ENCODE measurements around the gene MIP. TPM values are rescaled to one million over a fixed set of nuclear protein-coding genes. Genes with fewer than 3 reads are reported as not detected.
"Not testable (repeated sequence)": the region's sequence is repeated elsewhere in the genome, so short reads cannot be mapped to it uniquely, and the experiment has no call there.

MIP gene
- total and polyA plus RNA-seq, 2 of the 13 experiments (the other 11 are each of a cell fraction or from before 2014, with no cell fraction given): not detected

- CTCF ChIA-PET (ENCODE audit: low intra/inter-chr PET ratio, low total read pairs); in situ Hi-C loops (cut with HindIII; ENCODE audit: extremely low pct_ligation_motif_present, low pct_unique_long_range_greater_than_20kb); H3K4me1 ChIP-seq (ENCODE audit: insufficient read depth, low read length); H3K27me3 ChIP-seq (ENCODE audit: control insufficient read depth in 1 of 2, insufficient read depth in 2 of 2, low read length in 2 of 2); H3K4me2 ChIP-seq (ENCODE audit: low read depth, low read length); ATAC-seq; H3K27ac ChIP-seq (ENCODE audit: extremely low read length, insufficient read depth, low read length); H4K20me1 ChIP-seq (ENCODE audit: insufficient read depth, low read length); H2AFZ ChIP-seq (ENCODE audit: low read length); POLR2A ChIA-PET; BruUV-seq (replicated peaks); FAIRE-seq; H3K4me3 ChIP-seq (replicated peaks in 1 of 3; ENCODE audit: insufficient read depth in 1 of 3, low read depth in 2 of 3, low read length in 3 of 3); H3K9ac ChIP-seq (ENCODE audit: insufficient read depth, low read depth, low read length); H3K9me3 ChIP-seq (ENCODE audit: low read length); DNase-seq (ENCODE audit: low spot score); intact Hi-C loops (cut with micrococcal nuclease; ENCODE audit: unreplicated experiment); H3K79me2 ChIP-seq (ENCODE audit: insufficient read depth, low read length); H3K36me3 ChIP-seq (replicated peaks in 1 of 2; ENCODE audit: control insufficient read depth in 1 of 2, insufficient read depth in 2 of 2, low read length in 2 of 2): not testable (repeated sequence)
- WGBS (ENCODE audit: low lambda C conversion rate): 39% methylated on average over 14 of the region's 14 CpGs
- TF ChIP-seq ZNF331 (CRISPR knock-in tag; IDR thresholded peaks at IDR 0.05): peak; percentile 35; the same call in 1 of the 2 replicates
Observed at GRCh38 chr12:56498126-56498902, 43.9 kb upstream of the MIP start.

GRCh38 chr12:56496704-56497103 lies 42.2 kb upstream of the MIP start:
- H3K79me2 ChIP-seq (ENCODE audit: insufficient read depth, low read length); H3K4me1 ChIP-seq (ENCODE audit: insufficient read depth, low read length); H2AFZ ChIP-seq (ENCODE audit: low read length); H3K36me3 ChIP-seq (replicated peaks in 1 of 2; ENCODE audit: control insufficient read depth in 1 of 2, insufficient read depth in 2 of 2, low read length in 2 of 2); H3K9me3 ChIP-seq (ENCODE audit: low read length); in situ Hi-C loops (cut with HindIII; ENCODE audit: extremely low pct_ligation_motif_present, low pct_unique_long_range_greater_than_20kb); intact Hi-C loops (cut with micrococcal nuclease; ENCODE audit: unreplicated experiment); CTCF ChIA-PET (ENCODE audit: low intra/inter-chr PET ratio, low total read pairs); H3K9ac ChIP-seq (ENCODE audit: insufficient read depth, low read depth, low read length); DNase-seq (ENCODE audit: low spot score); H3K27me3 ChIP-seq (ENCODE audit: control insufficient read depth in 1 of 2, insufficient read depth in 2 of 2, low read length in 2 of 2); BruUV-seq (replicated peaks); H3K27ac ChIP-seq (ENCODE audit: extremely low read length, insufficient read depth, low read length); H4K20me1 ChIP-seq (ENCODE audit: insufficient read depth, low read length); FAIRE-seq; ATAC-seq: not testable (repeated sequence)
- H3K4me2 ChIP-seq (ENCODE audit: low read depth, low read length): peak overlapping the region; percentile 65
- TF ChIP-seq CTCF (CRISPR knock-in tag; IDR thresholded peaks at IDR 0.05) (peak; percentile 40), STAG1 (CRISPR knock-in tag; IDR thresholded peaks at IDR 0.05) (peak; percentile 35)
- under 1% methylated on average over 12 of the region's 17 CpGs for WGBS (ENCODE audit: low lambda C conversion rate)
- POLR2A ChIA-PET: interaction anchor here (0.7 kb wide), 1 partner anchor 12 kb away, joined by 3 read pairs; no protein-coding TSS in a partner anchor
- H3K4me3 ChIP-seq (replicated peaks in 1 of 3; ENCODE audit: insufficient read depth in 1 of 3, low read depth in 2 of 3, low read length in 3 of 3): peak overlapping the region in 2 of 3 experiments; percentile 35 to 40; a peak in 2 of 6 replicates

- H3K9ac ChIP-seq (ENCODE audit: insufficient read depth, low read depth, low read length); H4K20me1 ChIP-seq (ENCODE audit: insufficient read depth, low read length); H2AFZ ChIP-seq (ENCODE audit: low read length); H3K79me2 ChIP-seq (ENCODE audit: insufficient read depth, low read length); POLR2A ChIA-PET; intact Hi-C loops (cut with micrococcal nuclease; ENCODE audit: unreplicated experiment); H3K27ac ChIP-seq (ENCODE audit: extremely low read length, insufficient read depth, low read length); H3K36me3 ChIP-seq (replicated peaks in 1 of 2; ENCODE audit: control insufficient read depth in 1 of 2, insufficient read depth in 2 of 2, low read length in 2 of 2); ATAC-seq; DNase-seq (ENCODE audit: low spot score); H3K9me3 ChIP-seq (ENCODE audit: low read length); FAIRE-seq; H3K4me2 ChIP-seq (ENCODE audit: low read depth, low read length); in situ Hi-C loops (cut with HindIII; ENCODE audit: extremely low pct_ligation_motif_present, low pct_unique_long_range_greater_than_20kb); H3K4me3 ChIP-seq (replicated peaks in 1 of 3; ENCODE audit: insufficient read depth in 1 of 3, low read depth in 2 of 3, low read length in 3 of 3); H3K27me3 ChIP-seq (ENCODE audit: control insufficient read depth in 1 of 2, insufficient read depth in 2 of 2, low read length in 2 of 2); BruUV-seq (replicated peaks); CTCF ChIA-PET (ENCODE audit: low intra/inter-chr PET ratio, low total read pairs): not testable (repeated sequence)
- WGBS (ENCODE audit: low lambda C conversion rate): no CpG with 5 or more reads among the region's 27 CpGs
- peaks cover 12% of the 10 kb centered on the region for H3K4me1 ChIP-seq (ENCODE audit: insufficient read depth, low read length)
Observed at GRCh38 chr12:56494481-56494880, 40.0 kb upstream of the MIP start.

GRCh38 chr12:56494106-56494415 lies 39.6 kb upstream of the MIP start:
- H2AFZ ChIP-seq (ENCODE audit: low read length); H4K20me1 ChIP-seq (ENCODE audit: insufficient read depth, low read length); ATAC-seq; H3K27me3 ChIP-seq (ENCODE audit: control insufficient read depth in 1 of 2, insufficient read depth in 2 of 2, low read length in 2 of 2); POLR2A ChIA-PET; in situ Hi-C loops (cut with HindIII; ENCODE audit: extremely low pct_ligation_motif_present, low pct_unique_long_range_greater_than_20kb); H3K27ac ChIP-seq (ENCODE audit: extremely low read length, insufficient read depth, low read length); intact Hi-C loops (cut with micrococcal nuclease; ENCODE audit: unreplicated experiment); H3K9me3 ChIP-seq (ENCODE audit: low read length); H3K4me2 ChIP-seq (ENCODE audit: low read depth, low read length); H3K79me2 ChIP-seq (ENCODE audit: insufficient read depth, low read length); CTCF ChIA-PET (ENCODE audit: low intra/inter-chr PET ratio, low total read pairs); H3K4me3 ChIP-seq (replicated peaks in 1 of 3; ENCODE audit: insufficient read depth in 1 of 3, low read depth in 2 of 3, low read length in 3 of 3); H3K9ac ChIP-seq (ENCODE audit: insufficient read depth, low read depth, low read length); H3K36me3 ChIP-seq (replicated peaks in 1 of 2; ENCODE audit: control insufficient read depth in 1 of 2, insufficient read depth in 2 of 2, low read length in 2 of 2); BruUV-seq (replicated peaks); FAIRE-seq; DNase-seq (ENCODE audit: low spot score): not testable (repeated sequence)
- WGBS (ENCODE audit: low lambda C conversion rate): 80% methylated on average over 3 of the region's 15 CpGs
- peaks cover 17% of the 10 kb centered on the region for H3K4me1 ChIP-seq (ENCODE audit: insufficient read depth, low read length)

Measured in HepG2 (cell line).